NCI-H2227 (cell line): ENCODE data around the gene SLC22A12.
"Not testable (repeated sequence)": the region's sequence is repeated elsewhere in the genome, so short reads cannot be mapped to it uniquely, and the experiment has no call there.

Experiments used
- DNase-seq: peaks from one replicate; lab custom pipeline; 2025; ENCODE audit not compliant: unreplicated experiment; lab: John Stamatoyannopoulos, UW

SLC22A12 gene

DNA sequence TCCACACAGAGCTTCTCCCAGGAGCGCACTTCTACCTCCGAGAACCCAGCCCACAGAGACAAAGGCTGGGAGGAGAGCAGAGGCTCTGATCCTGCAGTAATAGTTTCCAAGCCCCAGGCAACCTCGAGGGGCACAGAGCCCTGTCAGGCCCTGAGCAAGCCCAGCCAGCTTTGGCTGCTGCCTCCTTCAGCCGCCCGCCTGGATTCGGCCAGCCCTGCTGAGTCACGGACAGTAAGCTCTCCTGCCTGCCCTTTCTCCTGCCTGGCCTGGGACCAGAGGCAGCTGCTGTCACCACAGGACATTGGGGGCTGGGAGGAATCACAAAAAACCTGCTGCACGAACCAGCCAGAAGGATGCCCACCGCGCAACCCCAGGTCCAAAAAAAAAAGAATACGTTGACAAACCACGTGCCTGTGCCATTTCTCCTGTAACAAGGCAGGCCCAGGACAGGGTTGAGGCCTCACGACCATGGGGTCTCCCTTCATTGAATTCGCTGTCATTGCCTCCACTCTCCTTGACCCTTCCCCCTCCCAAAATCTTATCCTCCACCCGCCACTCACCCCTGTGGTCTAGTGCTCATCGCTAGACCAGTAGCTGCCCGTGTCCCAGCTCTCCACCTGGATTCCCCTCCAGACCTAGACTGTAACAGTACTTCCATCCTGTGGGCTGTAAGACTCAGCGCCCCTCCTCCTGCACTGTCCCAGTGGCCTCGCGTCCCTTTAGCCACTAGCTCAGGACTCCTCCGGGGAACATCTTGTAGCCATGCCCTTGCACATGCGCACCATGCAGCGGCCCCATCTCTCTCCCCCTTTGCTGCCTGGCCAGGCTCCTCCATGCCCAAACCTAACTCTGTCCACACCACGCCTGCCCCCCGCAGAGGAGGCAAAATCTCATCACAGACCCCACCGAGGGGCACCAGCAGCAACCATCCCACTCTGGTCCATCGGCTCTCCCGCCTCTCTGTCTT, 7.4 kb upstream of the SLC22A12 start:
- no peak for DNase-seq

DNA sequence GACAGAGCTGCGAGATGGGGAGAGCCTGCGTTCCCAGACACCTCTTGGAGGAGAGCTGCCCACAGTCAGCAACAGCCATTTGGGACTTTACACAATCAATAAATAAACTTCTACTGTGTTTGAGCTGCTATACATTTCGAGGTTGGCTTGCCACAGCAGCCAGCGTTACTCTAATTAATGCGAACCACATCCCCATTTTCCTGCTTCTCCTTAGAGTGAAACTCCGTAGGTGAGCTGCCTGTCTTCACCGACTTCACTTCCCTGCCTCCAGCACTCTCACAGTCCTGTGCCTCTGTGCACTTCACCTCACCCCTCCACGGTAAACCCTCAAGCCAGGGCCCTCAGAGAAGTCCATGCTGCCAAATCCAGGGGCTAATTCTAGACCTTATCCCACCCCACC, 5.9 kb upstream of the SLC22A12 start:
- DNase-seq, result no peak

DNA sequence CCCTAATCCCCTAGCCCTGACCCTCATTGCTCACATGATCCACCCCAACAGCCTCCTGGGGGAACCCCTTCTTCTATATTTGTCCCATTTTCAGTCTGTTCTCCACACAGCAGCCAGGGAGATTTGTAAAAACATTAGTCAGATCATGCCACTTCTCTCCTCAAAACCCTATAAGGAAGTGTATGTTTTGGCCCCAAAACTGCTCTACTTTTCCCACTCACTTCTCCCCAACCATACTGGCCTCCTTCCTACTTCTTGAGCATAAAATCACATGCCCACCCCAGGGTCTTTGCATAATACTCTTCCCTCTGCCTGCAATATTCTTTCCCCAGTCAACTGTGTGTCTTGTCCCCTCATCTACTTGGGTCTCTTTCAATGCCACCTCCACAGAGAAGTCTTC, 4.7 kb upstream of the SLC22A12 start:
- DNase-seq, result no peak

DNA sequence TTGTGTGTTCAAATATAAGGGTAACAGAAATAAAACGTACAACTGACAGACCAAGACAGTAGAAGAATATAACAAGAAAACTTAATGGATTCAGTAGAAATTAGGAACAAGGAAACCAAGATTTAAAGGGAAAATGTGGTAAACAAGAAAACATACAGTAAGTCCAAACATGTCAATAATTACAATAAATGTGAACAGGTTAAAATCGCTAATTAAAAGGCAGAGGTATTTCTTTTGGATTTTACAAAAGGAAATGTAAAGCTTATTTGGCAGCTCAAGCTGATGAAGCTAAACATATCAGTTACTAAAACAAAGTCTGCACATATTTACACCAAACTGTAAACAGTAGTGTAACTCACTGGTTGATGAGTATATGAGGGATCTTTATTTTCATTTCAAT, 2.3 kb upstream of the SLC22A12 start:
- no peak for DNase-seq

DNA sequence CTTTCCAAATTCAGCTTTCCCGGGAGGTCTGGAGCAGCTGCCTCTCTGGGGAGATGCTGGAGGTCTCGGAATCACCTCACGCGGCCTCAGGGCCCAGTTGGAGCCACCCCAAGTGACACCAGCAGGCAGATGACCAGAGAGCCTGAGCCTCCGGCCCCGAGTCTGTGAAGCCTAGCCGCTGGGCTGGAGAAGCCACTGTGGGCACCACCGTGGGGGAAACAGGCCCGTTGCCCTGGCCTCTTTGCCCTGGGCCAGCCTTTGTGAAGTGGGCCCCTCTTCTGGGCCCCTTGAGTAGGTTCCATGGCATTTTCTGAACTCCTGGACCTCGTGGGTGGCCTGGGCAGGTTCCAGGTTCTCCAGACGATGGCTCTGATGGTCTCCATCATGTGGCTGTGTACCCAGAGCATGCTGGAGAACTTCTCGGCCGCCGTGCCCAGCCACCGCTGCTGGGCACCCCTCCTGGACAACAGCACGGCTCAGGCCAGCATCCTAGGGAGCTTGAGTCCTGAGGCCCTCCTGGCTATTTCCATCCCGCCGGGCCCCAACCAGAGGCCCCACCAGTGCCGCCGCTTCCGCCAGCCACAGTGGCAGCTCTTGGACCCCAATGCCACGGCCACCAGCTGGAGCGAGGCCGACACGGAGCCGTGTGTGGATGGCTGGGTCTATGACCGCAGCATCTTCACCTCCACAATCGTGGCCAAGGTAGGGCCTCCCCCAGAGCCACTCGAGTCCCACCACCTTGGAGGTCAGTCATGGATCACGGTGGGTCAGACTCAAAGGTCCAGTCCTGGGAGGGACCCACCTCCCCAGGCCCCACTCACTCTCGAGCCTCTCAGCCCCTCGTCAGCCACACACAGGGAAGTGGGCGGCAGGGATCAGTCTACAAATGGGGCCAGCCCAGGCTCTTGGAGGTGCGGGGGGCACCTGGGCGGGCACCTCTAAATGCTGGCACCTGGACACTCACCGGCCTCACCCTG, 525 bp downstream of the SLC22A12 start:
- no peak for DNase-seq

DNA sequence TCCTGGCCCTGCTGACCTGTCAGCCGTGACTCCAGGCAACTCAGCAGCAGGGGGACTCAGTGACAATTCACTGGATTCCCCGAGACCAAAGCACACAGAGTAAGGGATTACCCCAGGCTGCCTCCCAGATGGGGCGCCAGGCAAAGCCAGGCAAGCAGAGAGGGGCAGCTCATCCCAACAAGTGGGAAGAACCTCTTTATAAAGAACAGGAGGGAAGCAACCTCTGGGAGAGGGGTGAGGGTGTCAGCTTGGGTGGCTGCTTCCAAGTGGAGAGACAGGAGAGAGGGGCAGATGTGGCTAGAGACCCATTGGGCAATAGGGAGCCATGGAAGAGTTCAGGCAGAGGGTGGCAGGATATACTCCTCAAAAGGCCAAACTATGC, 1.2 kb downstream of the SLC22A12 start:
- DNase-seq, result no peak

DNA sequence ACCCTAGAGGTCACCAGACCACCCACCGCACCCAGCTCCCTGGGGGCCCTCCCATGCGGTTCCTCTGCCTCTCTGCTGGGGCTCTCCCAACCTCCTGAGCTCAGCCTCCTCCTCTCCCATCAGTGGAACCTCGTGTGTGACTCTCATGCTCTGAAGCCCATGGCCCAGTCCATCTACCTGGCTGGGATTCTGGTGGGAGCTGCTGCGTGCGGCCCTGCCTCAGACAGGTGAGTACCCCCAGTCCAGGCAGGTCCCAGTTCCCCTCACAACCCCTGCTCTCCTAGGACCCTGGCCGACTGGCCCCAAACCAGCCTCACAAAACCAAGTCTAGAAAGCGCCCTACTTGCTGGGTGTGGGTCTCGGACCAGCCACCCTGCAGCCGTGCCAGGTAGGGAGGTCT, 1.6 kb downstream of the SLC22A12 start:
- DNase-seq, result no peak

DNA sequence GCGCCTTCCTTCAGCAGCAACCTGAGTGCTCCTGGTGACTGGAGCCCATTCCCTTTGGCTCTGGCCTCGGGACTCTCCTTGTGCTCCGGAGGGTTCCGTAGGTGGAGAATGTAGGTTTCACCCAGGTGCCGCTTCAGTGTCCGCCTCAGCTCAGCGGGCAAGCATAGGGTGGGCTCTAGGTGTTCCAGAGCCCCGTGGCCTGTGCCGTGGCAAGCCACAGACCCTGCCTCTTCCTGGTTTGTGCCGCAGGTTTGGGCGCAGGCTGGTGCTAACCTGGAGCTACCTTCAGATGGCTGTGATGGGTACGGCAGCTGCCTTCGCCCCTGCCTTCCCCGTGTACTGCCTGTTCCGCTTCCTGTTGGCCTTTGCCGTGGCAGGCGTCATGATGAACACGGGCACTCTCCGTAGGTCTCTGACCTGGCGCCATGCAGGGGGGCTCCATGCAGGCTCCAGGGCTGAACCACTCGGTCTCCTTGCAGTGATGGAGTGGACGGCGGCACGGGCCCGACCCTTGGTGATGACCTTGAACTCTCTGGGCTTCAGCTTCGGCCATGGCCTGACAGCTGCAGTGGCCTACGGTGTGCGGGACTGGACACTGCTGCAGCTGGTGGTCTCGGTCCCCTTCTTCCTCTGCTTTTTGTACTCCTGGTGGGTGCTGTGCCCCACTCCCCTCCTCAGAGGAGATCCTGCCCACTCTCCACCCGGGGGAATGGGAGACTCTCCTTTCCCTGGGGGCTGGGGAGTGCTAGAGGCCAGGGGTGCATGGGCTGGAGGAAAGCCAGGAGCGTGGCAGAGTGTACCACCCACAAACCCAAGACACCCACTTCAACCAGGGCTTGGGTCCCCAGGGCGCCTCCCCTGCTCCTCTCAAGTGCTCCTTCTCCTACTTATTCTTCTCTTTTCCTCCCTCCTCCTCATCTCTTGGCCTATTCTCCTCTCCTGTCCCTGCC, 2.4 kb downstream of the SLC22A12 start:
- no peak for DNase-seq

DNA sequence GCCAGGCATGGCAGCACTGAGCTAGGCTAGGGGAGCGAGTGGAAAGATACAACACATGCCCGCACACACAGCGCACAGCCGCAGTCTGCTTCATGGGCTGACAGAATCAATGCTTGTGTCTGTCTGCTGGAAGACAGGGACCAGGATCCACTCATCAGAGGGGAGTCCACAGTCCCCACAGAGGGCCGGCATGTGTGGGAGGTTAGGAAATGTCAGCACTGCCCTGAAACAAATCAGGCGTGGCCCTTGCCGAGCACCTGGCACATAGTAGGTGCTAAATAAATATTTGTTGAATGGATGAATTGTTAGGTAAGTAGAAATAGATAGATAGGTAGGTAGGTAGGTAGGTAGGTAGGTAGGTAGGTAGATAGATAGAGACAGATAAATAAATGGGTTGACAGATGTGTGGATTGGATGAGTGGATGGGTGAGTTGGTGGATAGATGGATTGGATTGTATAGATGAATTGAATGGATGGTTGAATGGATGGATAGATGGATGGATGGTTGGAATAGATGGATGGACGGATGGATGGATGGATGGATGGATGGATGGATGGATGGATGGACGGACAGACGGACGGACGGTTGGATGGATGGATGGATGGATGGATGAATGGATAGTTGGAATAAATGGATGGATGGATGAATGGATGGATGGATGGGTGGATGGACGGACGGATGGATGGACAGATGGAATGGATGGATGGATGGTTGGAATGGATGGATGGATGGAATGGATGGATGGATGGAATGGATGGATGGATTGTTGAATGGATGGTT, 3.3 kb downstream of the SLC22A12 start:
- DNase-seq, result no peak

DNA sequence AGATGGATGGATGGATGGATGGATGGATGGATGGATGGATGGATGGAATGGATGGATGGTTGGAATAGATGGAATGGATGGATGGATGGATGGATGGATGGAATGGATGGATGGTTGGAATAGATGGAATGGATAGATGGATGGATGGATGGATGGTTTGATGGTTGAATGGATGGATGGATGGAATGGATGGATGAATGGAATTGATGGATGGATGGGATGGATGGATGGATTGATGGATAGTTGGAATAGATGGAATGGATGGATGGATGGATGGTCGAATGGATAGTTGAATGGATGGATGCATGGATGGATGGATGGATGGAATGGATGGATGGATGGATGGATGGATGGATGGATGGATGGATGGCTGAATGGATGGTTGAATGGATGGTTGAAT, 4.9 kb downstream of the SLC22A12 start:
- DNase-seq, result not testable (repeated sequence)

DNA sequence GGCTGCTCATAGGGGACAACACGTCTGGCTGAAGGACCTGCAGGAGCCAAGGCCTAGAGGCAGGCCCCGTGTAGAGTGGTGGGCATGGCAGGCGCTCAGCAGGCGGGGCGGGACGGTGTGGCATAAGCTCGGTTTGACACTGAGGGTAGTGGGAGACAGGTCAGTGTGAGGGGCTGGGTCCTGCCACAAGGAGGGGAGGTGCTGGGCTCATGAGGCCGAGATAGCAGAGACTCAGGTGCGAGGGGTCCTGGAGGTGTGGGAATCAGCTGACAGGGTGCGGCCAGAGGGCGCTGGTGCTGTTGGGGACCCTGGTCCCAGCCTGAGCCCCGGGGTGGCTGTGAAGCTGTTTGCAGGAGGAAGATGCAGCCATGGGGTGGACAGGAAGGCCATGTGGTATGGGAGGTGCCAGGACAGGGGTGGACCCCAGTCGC, 6.7 kb downstream of the SLC22A12 start:
- DNase-seq, result no peak

DNA sequence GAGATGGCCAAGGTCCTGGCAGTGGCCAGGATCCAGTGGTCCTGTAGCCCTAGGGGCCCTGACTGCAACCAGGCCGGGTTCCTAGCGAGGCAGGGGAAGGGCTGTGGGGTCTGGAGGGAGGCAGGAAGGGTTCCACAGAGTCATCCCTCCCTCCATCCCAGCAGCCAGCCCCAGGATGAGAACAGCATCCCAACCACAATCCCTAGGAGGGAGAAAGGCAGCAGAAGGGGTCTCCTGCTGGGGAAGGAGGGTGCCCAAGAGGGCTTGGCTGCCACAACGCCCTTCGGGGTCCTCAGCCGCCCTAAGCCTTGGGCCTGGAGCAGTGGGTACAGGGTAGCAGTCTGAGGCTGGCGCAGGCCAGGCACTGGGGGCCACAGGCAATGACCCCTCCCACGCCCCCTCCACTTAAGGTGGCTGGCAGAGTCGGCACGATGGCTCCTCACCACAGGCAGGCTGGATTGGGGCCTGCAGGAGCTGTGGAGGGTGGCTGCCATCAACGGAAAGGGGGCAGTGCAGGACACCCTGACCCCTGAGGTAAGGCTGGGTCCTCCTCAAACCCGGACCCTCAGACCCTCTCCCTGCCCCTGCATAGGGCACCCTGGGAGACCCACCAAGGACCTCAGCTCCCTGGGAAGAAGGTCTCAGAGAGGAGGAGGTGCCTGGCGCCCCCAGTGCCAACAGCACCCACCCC, 7.2 kb downstream of the SLC22A12 start:
- no peak for DNase-seq

DNA sequence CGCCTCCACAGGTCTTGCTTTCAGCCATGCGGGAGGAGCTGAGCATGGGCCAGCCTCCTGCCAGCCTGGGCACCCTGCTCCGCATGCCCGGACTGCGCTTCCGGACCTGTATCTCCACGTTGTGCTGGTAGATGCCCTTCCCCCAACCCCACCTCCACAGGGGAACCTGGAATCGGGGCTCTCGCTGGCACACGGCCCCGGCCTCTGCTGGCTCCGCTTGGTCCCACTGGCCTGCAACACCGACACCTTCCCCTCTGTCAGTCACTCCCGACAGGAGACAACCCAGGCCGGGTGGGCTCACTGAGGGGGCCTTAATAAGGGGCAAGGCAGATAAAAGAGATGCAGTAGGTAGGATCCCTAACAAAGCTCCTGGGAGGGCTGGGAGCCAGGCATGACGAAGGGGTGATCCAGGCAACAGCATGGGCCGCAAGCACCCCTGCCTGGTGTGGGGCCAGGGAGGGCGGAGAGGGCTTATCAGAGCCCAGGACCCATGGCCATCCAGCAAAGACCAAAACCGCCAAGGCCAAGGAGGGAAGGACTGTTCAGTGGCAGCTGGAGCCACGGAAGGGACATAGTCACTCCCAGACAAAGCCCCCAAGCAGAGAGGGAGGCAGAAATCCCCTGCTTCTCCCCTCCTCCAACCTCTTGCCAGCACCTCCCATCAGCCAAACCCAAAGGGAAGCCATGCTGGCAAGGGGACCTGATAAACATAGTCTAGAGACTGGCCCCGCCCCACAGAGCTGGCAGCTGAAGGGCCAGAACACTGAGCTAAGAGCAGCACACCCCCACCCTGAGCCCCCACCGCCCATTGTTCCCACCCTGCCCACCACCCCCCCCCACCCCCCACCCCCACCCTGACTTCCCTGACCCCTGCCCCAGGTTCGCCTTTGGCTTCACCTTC, 8.0 kb downstream of the SLC22A12 start:
- no peak for DNase-seq

DNA sequence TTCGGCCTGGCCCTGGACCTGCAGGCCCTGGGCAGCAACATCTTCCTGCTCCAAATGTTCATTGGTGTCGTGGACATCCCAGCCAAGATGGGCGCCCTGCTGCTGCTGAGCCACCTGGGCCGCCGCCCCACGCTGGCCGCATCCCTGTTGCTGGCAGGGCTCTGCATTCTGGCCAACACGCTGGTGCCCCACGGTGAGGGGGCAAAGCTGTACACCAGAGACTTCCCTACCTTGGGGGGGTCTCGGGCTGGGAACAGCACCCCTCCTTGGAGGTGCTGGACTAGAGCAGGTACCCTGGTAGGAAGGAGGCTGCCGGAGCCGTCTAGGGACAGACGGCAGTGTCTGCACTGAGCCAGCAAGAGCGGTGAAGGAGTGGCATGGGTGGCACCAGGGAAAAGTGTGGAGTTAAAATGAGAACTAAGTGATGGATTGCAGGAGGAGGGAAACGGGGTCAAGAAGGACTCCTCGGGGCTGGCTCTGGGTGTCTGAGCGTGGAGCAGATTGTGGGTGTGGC, 8.7 kb downstream of the SLC22A12 start:
- DNase-seq, result no peak

DNA sequence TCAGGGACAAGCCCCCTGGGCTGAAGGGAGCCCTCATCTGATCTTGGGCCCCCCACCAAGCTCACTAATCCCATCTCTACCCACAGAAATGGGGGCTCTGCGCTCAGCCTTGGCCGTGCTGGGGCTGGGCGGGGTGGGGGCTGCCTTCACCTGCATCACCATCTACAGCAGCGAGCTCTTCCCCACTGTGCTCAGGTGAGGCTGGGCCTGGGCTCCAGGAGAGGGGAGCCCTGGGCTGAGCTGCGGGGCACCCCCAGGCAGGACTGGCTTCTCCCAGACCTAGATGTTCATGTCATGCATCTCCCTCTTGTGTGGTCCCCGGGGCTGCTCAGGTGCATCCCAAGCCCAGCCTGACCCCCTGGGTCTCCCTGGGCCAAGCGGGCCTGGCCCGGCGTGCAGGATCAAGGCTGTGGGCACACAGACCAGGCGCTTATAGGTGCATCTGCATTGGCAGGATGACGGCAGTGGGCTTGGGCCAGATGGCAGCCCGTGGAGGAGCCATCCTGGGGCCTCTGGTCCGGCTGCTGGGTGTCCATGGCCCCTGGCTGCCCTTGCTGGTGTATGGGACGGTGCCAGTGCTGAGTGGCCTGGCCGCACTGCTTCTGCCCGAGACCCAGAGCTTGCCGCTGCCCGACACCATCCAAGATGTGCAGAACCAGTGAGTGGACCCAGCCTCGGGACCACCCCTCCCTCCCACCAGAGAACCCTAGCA, 9.4 kb downstream of the SLC22A12 start:
- DNase-seq, result no peak

DNA sequence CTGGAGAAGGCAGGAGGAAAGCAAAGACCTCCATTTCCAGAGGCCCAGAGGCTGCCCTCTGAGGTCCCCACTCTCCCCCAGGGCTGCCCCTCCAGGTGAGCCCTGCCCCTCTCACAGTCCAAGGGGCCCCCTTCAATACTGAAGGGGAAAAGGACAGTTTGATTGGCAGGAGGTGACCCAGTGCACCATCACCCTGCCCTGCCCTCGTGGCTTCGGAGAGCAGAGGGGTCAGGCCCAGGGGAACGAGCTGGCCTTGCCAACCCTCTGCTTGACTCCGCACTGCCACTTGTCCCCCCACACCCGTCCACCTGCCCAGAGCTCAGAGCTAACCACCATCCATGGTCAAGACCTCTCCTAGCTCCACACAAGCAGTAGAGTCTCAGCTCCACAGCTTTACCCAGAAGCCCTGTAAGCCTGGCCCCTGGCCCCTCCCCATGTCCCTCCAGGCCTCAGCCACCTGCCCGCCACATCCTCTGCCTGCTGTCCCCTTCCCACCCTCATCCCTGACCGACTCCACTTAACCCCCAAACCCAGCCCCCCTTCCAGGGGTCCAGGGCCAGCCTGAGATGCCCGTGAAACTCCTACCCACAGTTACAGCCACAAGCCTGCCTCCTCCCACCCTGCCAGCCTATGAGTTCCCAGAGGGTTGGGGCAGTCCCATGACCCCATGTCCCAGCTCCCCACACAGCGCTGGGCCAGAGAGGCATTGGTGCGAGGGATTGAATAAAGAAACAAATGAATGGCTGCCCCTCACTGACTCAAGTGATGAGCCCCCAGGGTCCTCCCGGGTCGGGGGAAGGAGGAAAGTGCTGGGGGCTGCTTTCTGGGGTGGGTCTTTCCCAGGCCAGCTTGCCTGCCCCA, 10.8 kb downstream of the SLC22A12 start:
- no peak for DNase-seq
